ENCODE data around the gene LRRC42. TPM values are rescaled to one million over a fixed set of nuclear protein-coding genes. Genes with fewer than 3 reads are reported as not detected.
"Not testable (repeated sequence)": the region's sequence is repeated elsewhere in the genome, so short reads cannot be mapped to it uniquely, and the experiment has no call there.

The LRRC42 gene
- polyA plus RNA-seq, 3 donors, result 38.2 to 46.2 (median 44.7) TPM

DNA sequence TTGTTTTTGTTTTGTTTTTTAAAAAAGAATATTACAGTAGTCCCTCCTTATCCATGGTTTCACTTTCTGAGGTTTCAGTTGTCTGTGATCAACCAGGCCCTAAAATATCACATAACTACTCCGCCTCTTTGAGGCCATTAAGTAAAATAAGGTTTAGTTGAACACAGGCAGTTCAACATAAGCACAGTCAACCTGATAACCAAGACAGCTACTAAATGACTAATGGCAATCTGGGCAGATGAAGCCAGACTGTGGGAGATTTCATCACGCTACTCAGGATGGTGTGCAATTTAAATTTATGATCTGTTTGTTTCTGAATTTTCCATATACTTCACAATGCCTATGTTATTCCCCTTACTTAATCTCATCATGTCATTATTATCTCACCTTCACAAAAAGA is 41.7 kb downstream of the LRRC42 start:
- no peak for DNase-seq (ENCODE audit: extremely low read depth in 1 of 11, low read depth in 9 of 11, low spot score in 4 of 11)

DNA sequence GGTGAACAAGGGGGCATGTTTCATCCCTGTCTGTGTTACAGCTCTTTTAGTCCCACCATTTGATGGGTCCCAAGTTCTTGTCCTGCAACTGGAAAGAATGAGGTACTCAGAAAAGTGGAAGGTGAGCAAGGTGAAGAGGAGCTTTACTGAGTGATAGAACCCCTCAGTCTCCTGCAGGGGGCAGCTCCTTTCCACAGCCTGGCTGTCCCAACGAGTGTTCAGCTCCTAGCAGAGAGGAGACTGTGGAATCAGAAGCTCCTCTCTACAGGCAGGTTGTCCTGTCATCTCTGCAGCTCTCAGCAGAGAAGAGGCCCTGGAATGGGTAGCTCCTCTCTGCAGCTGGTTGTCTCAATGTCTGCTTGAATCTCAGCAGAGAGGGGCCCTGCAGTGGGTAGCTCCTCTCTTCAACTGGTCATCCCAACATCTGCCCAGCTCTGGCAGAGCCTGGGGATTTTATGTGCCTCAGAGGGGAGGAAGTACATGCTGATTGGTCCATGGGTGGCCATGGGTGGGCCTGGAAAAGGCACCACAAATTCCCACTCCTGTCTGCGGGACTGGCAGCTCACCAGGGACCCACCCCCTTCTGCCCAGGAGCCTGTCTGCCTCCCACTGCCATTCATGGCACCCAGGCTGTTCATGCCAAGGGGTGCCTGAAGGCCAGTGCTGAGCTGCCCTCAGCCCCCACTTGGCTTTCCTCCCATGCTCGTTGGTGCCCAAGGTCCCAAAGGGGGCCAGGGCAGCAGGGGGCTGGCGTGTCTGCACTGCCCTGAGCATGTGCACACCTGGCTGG is 46.1 kb downstream of the LRRC42 start:
- DNase-seq (ENCODE audit: extremely low read depth in 1 of 11, low read depth in 9 of 11, low spot score in 4 of 11), result no peak

DNA sequence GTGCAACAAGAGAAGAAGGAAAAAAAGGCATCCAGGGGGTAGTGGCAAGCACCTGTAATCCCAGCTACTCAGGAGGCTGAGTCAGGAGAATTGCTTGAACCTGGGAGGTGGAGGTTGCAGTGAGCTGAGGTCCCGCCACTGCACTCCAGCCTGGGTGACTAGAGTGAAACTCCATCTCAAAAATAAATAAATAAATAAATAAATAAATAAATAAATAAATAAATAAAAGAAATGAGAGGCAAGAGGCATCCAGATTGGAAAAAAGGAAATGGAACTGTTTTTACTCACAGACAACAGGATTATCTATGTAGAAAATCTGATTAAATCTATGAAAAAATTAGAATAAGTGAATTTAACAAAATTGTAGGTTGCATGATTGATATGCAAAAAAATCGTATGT is 48.4 kb downstream of the LRRC42 start:
- DNase-seq (ENCODE audit: extremely low read depth in 1 of 11, low read depth in 9 of 11, low spot score in 4 of 11), result not testable (repeated sequence)

DNA sequence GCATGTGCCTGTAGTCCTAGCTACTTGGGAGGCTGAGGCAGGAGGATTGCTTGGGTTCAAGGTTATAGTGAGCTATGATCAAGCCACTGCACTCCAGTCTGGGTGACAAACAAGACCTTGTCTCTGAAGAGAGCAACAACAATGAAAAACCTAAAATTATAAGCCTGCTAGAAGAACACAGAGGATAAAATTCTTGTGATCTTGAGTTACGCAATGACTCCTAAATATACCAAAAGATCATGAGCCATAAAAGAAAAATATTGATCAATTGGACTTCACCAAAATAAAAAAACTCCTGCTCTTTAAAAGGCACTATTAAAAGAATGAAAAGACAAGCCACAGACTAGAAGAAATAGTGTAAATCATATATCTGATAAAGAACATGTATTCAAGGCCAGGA is 49.5 kb downstream of the LRRC42 start:
- no peak for DNase-seq (ENCODE audit: extremely low read depth in 1 of 11, low read depth in 9 of 11, low spot score in 4 of 11)

DNA sequence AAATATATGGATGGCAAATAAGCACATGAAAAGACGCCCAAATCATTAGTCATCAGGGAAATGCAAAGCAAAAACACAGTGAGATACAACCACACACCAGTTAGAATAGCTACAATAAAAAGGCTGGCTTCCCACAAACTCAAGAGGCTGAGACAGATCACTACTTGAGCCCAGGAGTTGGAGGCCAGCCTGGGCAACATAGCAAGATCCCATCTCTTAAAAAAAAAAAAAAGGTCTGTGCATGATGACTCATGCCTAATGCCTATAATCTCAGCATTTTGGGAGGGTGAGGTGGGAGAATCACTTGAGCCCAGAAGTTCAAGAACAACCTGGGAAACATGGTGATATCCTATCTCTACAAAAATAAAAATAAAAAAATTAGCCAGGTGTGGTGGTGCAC is 52.1 kb downstream of the LRRC42 start:
- DNase-seq (ENCODE audit: extremely low read depth in 1 of 11, low read depth in 9 of 11, low spot score in 4 of 11), result no peak

DNA sequence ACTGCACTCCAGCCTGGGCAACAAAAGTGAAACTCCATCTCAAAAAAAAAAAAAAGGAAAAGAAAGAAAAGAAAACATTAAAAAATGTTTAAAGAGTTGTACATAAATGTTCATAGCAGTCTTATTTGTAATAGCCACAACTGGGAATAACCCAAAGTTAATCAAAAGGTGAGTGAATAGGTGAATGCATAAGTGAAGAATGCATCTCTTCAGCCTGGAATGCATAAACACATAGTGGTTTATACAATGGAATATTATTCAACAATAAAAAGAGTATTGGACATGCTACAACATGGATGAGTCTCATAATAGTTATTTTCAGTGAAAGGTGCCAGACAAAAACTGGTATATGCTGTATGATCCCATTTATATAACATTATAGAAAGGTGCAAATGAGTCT is 53.8 kb downstream of the LRRC42 start:
- no peak for DNase-seq (ENCODE audit: extremely low read depth in 1 of 11, low read depth in 9 of 11, low spot score in 4 of 11)

DNA sequence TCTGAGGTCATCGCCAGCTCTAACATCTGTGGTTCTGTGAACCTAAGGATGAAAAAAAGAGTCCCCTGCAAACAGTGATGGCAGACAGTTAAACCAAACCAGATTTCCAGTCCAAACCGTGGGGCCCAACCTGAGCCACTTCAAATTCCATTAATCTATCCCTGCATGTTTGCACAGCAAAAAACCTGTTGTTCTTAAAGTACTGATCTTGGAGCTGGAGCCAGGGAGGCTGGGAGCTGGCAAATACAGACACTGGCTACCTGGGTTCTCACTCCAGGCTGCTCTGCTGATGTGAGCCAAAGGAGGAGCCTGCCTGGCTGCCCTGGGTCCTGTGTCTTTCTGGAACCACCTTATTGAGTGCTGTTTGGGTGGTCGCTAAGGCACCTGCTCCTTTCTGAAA is 55.4 kb downstream of the LRRC42 start:
- no peak for DNase-seq (ENCODE audit: extremely low read depth in 1 of 11, low read depth in 9 of 11, low spot score in 4 of 11)

DNA sequence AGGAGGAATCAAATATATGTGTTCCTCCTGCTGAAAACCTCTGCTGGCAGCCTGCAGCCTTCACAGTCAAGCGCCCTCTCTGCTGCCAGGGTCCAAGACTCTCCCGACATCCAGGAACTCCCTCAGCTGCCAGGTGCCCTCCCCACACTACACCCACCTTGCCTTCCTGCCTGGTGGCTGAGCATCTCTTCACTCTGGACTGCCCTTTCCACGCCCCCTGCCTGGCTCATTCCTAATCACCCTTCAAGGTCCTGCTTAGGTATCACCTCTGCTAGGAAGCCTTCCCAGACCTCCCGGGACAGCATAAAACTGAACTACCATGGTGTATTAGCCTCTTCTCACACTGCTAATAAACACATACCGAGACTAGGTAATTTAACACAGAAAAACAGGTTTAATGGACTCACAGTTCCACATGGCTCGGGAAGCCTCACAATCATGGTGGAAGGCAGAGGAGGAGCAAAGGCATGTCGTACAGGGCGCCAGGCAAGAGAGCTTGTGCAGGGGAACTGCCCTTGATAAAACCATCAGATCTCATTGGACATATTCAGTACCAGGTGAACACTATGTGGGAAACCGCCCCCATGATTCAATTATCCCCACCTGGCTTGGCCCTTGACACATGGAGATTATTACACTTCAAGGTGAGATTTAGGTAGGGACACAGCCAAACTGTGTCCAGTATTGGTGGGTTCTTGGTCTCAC is 56.5 kb downstream of the LRRC42 start:
- DNase-seq (ENCODE audit: extremely low read depth in 1 of 11, low read depth in 9 of 11, low spot score in 4 of 11), result no peak

DNA sequence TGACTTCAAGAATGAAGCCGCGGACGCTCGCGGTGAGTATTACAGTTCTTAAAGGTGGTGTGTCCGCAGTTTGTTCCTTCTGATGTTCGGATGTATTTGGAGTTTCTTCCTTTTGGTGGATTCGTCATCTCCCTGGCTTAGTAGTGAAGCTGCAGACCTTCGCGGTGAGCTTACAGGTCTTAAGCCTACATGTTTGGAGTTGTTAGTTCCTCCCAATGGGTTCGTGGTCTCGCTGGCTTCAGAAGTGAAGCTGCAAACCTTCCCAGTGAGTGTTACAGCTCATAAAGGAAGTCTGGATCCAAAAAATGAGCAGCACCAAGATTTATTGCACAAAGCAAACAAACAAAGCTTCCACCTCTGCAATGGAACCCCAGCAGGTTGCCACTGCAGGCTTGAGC is 57.1 kb downstream of the LRRC42 start:
- DNase-seq (ENCODE audit: extremely low read depth in 1 of 11, low read depth in 9 of 11, low spot score in 4 of 11), result no peak

DNA sequence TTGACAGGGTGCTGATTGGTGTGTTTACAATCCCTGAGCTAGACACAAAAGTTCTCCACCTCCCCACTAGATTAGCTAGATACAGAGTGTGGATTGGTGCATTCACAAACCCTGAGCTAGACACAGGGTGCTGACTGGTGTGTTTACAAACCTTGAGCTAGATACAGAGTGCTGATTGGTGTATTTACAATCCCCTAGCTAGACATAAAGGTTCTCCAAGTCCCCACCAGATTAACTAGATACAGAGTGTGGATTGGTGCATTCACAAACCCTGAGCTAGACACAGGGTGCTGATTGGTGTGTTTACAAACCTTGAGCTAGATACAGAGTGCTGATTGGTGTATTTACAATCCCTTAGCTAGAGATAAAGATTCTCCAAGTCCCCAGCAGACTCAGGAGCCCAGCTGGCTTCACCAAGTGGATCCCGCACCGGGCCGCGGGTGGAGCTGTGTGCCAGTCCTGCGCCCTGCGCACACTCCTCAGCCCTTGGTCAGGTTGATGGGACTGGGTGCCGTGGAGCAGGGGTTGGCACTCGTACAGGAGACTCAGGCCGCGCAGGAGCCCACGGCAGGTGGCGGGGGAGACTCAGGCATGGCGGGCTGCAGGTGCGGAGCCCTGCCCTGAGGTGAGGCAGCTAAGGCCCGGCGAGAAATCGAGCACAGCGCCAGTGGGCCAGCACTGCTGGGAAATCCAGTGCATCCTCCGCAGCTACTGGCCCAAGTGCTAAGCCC is 57.8 kb downstream of the LRRC42 start:
- DNase-seq (ENCODE audit: extremely low read depth in 1 of 11, low read depth in 9 of 11, low spot score in 4 of 11), result not testable (repeated sequence)

DNA sequence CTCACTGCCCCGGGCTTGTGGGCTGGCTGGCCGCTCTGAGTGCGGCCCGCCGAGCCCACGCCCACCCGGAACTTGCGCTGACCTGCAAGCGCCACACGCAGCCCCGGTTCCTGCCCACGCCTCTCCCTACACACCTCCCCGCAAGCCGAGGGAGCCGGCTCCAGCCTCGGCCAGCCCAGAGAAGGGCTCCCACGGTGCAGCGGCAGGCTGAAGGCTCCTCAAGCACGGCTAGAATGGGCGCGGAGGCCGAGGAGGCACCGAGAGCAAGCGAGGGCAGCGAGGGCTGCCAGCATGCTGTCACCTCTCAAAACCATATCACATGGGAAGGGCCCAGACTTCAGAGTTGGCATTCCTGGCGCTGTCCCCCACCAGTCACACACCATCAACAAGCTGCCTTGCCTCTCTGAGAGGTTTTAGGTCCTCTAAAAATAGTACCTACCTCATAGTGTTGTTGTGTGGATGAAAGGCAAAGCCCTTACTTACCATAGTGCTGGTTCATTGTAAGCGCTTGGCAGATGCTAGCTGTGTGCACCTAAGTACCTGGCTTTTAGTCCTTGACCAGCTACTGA is 58.4 kb downstream of the LRRC42 start:
- DNase-seq (ENCODE audit: extremely low read depth in 1 of 11, low read depth in 9 of 11, low spot score in 4 of 11), result no peak

DNA sequence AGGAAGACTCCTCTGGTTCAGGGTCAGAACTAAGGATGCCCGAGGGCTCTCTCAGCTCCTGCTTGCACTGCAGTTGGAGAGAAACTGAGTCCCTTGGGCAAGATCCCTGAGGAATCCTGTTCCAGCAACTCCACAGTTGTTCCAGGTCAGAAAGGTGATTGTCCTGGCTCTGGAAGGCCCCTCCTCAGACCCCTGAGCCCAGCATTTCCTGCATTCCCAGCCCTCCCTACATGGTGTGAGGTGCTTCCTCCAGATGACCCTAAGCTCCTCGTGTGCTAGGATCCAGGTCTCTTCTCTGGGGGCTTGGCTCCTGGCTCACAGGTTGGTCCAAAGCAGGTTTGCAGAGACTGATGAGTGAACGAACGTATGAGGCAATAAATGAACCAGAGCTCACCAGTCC is 60.4 kb downstream of the LRRC42 start:
- no peak for DNase-seq (ENCODE audit: extremely low read depth in 1 of 11, low read depth in 9 of 11, low spot score in 4 of 11)

DNA sequence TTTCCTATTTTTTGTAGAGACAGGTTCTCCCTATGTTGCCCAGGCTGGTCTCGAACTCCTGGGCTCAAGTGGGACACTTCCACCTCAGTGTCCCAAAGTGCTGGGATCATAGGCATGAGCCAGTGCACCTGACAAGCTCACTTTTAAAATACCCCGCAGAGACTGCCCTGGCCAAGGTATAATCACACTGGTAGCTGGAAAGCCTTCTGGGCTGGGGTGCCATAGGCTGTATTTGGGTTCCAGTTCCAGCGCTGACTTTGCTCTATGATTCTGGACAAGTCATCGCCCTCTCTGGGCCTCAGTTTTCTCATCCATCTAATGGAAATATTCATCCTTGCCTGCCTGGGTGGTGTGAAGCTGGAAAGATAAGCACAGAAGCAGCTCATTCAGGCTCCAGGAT is 61.5 kb downstream of the LRRC42 start:
- no peak for DNase-seq (ENCODE audit: extremely low read depth in 1 of 11, low read depth in 9 of 11, low spot score in 4 of 11)

DNA sequence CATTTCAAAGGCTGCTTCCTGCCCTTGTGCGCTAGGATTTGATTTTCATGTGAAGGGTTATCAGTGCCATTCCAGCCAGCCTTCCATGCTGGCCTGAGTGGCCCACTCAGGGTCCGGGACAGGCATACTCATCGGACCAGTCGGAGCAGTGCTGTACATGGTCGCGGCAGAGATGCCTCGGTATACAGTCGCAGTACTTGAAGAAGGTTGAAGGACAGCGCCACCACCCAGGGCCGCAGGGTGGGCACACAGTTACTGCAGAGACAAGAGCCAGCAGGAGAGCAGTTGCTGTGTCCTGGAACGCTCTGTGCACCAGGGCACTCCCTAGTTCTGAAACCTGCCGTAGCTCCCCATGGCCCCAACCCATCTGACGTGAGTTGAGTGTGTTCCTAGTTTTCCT is 62.7 kb downstream of the LRRC42 start:
- DNase-seq (ENCODE audit: extremely low read depth in 1 of 11, low read depth in 9 of 11, low spot score in 4 of 11), result no peak

DNA sequence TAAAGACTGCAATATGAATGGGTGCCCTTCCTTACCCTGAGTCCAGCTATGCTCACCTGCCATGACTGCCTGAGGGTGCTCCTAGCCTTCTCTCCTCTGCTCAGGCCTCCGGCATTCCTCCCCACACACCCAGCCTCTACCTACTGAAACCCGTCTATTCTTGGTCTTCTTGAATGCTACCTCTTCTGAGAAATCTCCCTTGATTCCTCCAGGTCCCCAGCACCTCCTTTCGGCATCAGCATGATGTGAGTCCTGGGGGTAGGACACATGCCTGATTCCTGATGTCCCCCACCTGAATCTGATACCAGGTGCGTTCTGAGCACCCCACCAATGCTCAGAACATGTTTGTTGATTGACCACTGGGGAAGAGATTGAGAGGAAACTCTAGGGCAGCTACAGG is 63.3 kb downstream of the LRRC42 start:
- no peak for DNase-seq (ENCODE audit: extremely low read depth in 1 of 11, low read depth in 9 of 11, low spot score in 4 of 11)

DNA sequence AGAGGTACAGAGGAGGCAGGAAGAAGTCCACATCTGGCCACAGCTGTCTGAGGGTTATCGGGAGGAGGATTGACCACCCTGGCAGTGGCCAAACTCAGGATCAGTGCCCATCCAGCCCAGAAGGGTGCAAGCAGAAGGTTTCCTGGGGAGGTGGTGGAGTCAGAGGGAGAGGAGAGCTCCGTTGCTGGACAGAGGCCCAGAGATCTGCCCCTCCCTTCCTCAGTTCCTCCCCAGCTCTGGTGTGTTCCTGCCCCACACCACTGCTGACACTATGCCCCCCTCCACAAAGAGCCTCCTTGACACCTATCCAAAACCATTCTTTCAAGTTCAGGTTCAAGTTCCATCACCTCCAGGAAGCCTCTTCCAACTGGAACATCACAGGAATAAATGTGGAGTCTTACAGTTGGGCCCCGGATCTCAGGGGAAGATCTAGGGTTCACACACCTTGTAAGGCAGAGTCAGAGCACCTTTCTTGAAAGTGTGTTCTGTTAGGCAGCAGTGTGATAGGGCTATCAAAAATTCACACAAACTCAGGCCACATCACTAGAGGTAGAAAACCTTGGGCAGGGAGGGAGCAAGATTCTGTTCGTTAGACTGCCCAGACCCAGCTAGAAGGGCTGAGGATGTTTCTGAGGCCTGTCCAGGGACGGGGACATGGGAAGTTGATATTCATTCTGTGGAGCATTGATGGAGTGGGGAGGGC is 64.4 kb downstream of the LRRC42 start:
- no peak for DNase-seq (ENCODE audit: extremely low read depth in 1 of 11, low read depth in 9 of 11, low spot score in 4 of 11)

DNA sequence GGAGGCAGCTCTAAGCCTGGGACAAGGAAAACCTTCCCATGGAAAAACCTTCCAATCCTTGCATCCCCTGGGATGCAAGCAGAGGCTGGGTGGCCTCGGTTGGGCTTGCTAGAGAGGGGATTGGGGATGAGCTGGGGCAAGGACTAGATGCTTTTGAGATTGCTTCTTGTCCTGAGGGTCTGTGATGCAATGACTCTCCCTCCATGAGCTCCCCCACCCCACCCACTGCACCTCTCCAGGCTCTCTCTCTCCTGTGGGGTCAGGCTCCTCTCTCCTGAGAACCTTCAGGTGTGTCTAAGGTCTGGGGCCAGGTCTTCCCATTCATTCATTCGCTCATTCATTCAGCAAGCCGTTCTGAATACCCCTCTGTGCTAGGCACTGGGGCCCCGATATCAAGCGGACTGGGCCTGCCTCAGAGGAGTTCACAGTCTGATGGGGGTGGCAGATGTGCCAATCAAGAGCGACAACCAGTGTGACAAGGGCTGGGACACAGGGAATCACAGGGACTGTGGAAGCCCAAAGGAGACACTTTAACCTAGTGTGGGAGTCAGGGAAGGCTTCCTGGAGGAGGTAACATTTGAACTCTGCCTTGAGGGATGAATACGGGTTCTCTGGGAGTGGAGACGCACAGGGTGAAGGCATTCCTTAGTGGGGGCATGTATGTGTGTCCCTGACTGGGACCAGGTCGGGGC is 65.3 kb downstream of the LRRC42 start:
- no peak for DNase-seq (ENCODE audit: extremely low read depth in 1 of 11, low read depth in 9 of 11, low spot score in 4 of 11)

DNA sequence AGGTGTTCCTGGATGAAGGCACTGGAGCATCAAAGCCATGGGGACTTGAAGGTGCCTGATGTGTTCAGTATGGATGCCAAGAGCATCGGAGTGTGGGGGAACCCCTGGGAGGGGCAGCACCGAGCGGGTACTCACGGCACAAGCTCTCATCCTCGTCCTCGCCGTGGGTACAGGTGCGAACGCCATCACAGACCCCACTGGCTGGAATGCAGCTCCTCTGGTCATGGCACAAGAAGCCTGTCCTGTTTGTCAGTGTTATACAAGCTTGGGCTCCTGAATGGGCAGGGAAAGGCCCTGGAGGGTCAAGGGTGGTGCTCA is 65.8 kb downstream of the LRRC42 start:
- no peak for DNase-seq (ENCODE audit: extremely low read depth in 1 of 11, low read depth in 9 of 11, low spot score in 4 of 11)

DNA sequence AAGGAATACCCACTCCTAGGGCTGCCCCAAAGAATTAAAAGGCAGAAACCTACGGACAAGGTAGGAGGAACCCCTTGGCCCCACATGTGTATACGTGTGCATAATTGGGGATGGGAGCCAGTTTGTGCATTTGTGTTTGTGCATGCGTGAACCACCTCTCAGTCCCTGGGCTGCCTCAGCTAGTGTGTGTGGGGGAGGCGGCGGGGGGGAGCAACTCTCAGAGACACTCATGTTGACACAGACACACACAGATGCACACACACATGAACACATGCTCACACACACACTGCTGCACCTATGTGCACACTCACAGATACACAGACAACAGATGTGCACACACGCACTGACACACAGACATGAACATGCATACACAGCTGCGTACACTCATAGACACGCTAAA is 66.7 kb downstream of the LRRC42 start:
- no peak for DNase-seq (ENCODE audit: extremely low read depth in 1 of 11, low read depth in 9 of 11, low spot score in 4 of 11)
